Fibroblast of skin of right biceps (primary cell): Measurements from ENCODE around the gene AQP6.

Source experiments
- DNase-seq: peaks from one replicate; pipeline ENCODE4 v3.0.0-alpha.2; 2013

The AQP6 gene, protein sequence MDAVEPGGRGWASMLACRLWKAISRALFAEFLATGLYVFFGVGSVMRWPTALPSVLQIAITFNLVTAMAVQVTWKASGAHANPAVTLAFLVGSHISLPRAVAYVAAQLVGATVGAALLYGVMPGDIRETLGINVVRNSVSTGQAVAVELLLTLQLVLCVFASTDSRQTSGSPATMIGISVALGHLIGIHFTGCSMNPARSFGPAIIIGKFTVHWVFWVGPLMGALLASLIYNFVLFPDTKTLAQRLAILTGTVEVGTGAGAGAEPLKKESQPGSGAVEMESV

DNA sequence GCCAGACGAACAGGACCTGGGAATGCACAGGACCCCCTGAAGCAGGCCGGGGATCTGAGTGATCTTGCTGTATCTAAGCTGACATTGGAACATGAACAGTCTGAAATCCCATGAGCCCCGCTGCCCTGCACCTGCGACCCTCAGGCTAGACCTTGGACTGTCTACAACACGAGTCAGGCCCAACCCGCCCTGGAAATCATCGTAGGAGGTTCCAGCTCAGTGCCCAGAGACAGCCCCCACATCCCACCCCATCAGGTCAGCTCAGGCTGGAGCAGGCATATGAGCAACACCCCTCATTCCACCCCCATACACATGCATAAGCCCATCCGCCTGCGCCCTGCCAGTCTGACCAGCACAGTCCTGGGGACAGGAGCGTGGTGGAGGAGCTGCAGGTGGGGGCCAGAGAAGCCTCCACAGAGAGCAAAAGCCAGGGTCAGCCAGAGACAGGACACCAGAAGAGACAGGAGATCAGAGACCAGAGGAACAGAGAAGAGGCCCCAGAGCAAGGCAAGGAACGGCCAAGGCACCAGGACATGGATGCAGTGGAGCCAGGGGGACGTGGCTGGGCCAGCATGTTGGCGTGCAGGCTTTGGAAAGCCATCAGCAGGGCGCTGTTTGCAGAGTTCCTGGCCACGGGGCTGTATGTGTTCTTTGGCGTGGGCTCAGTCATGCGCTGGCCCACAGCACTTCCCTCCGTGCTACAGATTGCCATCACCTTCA, at the start of gene AQP6:
AQP6 (plus strand) TSS at position 307 of the 720 bp plus-strand sequence; CDS start at position 534, 227 bp downstream.
- DNase-seq = no peak

DNA sequence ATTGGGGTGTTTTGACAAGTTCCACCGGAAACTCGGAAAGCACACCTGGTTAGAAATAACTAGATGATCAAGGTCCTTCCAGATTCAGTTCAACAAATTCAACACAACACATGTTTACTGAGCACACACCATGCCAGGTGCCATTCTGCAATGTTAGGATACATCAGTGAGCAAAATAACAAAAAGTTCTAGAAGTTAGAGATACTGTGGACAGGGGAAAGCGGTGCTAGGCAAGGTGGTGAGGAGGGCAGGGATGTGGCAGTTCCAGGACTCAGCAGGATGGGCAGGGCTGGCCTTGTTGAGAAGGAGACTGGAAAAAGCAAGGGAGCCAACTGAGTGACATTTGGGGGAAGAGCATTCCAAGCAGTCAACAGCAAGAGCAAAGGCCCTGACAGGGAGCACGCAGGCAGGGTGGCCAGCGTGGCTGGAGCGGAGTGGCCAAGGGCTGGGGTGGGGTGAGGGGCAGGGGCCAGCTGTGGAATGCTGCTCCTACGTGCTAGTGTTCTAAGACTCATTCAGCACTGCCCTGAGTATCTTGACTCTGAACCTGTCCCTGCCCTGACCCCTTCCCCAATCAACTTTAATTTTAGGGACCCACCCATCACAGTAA, 49.6 kb upstream of the AQP6 start:
- no peak for DNase-seq

DNA sequence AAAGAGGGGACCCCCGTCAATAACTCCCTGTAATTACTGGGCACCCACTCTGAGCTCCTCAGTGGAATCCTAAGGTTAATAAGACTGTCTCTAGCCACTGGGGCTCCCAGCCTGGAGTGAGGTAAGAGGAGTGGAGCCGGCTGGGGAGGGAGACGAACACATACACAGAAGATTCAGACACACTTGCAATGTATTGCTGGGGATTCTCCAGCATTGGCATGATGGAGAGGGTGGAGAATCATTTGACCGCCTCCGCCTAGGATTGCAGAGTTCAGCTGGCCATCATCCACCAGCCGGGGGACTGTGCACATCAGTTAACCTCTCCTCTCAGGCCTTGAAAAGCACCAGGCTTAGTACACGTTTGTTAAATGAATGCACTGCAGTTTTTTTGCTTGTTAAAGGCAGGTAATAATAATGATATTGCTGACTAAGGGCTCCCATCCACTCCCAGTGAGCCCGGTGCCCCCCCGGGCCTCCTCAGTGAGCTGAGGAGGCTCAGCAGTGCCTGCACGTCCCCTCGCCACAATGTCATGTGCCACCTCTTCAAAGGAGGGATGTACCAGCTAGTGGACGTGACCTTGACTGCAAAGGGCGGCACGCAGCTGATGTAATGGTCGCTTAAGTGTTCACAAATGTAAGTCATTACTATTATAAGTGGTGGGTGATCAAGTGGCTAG, 48.7 kb upstream of the AQP6 start:
- no peak for DNase-seq

DNA sequence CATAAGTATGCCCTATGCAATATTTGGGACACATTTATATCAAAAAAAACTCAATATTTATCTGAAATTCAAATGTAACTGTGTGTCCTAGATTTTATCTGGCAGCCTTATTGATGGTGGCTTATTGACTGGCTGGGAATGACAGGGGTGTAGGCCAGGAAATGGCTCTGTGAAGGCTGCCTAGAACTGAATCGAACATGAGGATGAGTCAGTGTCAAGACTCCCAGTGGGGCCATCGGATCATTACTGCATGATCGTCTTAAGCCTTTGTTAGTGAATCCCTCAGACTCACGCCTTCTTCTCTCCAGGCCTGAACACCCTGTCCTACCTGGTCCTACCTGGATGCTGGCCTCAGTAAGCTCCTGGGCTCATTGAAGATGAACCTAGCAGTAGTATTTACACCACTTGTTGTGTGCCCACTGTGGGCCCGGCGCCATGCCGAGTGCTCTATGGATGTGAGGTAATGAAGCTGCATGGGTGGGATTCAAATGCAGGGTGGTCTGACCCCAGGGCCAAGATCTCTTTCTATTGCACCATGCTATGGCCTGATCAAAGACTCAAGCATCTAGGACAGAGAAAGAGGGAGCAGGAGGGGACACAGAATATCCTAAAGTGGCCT, 48.0 kb upstream of the AQP6 start:
- peak; percentile 20 for DNase-seq

DNA sequence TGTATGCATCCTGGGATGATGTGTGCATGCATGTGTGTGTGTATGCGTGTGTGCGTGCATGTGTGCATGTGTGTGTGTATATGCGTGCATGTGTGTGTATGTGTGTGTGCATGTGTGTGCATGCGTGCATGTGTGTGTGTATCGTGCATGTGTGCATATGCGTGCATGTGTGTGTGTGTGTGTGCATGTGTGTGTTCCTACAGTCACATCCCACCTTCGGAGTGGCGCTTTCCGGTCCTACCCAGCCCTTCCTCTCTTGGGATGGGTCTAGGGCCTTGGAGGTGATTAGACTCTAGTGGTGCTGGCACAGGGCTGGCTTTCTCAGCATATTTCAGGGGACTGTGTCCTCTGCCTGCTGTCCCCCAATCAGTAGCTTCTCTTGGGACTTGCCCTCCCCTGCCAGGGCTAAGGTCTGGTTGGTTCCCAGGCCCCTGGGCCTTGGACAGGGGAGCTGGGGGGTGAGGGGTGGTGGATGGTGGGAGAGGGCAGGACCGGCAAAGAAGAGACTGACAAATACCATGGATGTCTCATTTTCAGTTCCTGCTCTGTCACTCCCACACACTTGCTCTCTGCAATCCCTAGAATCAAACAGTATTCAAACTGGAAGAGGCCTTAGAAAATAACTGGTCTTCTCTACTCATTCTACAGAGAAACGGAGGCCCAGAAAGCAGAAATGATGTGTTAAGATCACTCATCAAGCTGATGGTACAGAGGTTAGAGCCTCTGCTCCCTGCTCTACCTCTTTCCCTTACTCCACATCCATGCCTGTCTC, 47.1 kb upstream of the AQP6 start:
- no peak for DNase-seq

DNA sequence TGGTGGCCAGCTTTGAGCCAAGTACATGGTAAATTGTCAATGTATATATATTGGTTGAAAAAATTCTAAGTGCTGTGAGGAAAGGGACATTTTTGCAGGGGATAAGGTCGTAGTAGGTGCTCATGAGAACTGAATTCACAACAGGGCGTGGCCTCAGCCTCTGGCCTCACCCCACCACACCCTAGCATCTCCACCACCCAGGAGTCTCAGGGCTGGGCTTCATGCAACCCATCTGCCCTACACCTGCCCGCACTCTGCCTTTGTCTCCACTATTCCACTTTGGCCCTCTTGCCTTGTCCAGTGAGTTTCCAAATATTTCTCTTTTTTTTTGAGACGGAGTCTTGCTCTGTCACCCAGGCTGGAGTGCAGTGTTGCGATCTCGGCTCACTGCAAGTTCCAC, 44.3 kb upstream of the AQP6 start:
- DNase-seq = no peak

DNA sequence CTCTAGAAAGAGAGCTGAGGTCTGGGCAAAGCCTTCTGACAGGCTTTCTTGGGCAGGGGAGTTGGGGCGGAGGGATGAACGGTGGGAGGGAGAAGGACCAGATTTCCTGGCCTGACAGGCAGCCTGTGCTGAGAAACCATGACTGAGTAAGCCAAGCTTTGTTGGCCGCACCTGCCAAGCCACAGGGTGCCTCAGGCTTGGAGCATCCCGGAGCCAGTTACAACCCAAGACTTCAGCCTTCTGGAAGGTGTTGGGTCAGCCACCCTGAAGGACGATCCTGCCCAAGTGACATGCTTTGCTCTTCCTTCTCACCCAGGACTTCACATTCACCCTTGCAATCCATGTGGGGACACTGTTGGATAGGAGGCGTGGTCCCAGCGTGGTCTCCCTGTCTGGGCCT, 43.2 kb upstream of the AQP6 start:
- no peak for DNase-seq

DNA sequence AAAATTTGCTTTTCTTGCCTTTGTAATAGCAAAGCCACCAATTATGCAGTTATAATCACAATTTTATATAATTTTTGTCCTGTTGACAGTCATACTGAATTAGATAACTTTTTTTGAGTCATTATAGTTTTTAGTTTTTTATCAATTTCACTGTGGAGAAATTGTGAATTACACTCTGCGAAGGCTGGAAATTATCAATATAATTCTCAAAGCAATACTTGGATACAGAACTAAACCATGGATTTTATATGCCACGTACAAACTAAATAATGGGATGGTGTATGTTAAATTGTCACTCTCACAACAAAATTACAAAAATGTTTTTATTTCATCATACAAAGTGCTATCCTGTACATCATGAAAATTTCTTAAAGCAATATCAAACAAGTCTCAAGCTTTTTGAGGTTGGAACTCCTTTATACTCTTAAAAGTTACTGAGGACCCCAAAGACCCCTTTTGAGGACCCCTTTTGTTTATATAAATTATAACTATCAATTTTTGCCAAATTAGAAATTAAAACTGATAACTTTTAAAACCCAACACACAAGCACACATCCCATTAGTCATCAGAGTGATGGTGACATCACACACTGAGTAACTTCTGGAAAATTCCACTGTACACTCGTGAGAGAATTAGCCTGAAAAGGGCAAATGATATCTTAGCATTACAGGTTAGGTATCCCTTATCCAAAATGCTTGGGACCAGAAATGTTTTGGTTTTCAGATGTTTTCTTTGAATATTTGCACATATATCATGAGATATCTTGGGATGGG, 42.0 kb upstream of the AQP6 start:
- peak; percentile 63 for DNase-seq

DNA sequence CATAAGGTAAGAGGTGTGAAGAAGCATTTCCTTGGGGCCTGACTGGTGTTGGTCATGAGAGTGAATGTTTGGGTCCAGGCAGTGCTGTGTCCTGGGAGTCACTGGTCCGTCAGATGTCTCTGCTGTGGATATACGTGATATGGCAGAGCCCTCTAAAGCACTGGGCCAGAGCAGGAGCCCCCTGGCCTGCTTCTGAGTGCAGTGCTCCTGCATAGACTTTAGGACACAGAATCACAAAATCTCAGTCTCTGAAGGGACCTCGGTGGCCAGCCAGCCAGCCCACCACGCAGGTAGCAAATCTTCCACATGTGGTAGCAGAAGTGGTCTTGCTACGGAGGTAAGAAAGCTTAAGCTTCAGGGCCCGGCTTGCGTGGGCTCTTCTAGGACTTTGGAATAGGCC, 40.7 kb upstream of the AQP6 start:
- no peak for DNase-seq

DNA sequence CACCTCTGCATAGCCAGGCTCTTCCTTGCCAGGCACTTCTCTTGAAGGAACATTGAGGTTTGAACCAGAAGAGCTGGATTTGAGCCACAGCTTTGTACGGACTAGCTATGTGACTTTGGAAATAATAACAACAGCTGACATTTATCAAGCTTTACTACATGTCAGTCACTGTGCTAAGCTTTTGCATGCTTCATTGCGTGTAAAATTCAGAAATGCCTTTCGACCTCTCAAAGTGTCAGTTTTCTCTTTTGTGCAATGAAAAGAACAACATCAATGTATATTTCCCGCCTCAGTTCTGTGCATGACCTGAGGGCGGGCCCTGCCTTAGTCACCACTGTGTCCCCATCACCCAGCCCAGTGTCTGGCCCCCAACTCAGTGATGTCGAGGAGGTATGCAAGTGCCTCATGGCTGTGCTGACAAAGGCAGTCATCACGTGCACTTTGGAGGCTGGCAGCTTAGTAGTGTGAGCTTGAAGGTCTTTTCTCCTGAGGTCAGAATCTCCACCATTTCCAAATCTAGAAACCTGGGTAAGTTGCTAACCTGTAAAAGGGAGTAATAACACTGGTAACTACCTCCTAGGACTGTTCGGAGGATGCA, 40.1 kb upstream of the AQP6 start:
- DNase-seq = no peak

DNA sequence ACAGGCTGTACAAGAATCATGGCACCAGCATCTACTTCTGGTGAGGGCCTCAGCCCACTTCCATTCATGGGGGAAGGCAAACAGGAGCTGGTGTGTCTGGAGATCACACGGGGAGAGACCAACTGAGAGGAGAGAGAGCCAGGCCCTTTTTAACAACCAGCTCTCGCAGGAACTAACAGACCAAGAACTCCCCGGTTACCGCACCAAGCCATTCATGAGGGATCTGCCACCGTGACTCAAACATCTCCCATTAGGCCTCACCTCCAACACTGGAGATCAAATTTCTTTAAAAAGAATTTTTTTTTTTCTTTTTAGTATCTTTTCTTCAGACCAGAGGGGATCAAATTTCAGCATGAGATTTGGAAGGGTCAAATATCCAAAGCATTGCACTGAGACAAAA, 39.0 kb upstream of the AQP6 start:
- DNase-seq = peak; percentile 54

DNA sequence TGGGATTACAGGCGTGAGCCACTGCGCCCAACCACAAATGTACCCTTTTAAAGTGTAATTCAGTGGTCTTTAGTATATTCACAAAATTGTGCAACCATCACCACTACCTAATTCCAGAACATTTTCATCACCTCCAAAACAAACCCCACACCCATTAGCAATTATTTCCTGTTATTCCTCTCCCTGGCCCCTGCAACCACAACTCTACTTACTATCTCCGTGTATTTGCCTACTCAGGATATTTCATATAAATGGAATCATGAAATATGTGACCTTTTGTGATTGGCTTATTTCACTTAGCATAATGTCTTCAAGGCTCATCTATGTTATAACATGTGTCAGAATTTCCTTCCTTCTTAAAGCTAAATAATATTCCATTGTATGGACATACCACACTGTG, 38.2 kb upstream of the AQP6 start:
- no peak for DNase-seq

DNA sequence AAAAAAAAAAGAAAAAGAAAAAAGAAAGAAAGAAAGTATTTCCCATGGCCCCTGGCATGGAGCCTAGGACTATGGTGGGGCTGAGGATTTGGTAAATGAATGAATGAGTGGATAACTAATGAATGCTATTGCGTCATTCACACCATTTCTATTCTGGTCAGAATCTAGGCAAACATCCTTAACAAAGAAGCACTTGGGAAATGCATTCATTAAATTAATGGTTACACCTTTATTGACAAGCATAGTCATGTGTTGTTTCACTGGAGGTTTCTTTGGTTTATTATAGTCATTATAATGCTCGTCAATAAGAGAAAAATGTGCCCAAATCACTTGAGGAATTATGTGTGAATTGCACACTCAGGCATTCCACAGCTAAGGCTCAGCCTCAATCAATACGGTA, 35.8 kb upstream of the AQP6 start:
- DNase-seq = no peak

DNA sequence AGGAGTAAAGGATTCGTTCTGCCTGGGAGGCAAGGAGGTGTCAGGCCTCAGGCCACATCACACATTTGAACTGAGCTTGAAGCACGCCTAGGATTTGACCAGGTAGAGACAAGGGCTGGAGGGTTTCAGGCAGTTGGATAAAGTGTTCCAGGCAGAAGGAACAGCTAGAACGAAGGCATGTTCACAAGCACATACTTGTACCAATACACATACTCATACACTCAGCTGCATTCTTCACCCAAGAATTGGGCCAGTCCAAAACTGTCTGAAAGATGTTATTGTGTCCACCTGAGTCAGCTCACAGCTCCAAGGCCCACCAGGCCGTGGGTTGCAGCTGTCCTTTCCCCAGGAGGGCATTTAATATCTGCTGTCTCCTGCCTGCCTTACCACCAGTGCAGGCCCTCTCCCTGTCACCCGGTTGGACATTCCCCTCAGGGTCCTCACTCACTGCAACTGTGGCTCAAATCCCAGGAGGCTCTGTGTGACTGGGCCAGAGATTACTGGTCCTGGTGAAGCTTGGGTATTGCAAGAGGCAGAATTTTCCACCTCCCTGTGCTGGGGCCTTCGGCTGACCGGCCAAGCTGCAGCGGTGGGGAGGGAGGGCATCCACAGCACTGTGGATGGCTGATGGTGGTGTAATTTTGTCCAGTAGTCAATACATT, 35.0 kb upstream of the AQP6 start:
- DNase-seq = no peak

DNA sequence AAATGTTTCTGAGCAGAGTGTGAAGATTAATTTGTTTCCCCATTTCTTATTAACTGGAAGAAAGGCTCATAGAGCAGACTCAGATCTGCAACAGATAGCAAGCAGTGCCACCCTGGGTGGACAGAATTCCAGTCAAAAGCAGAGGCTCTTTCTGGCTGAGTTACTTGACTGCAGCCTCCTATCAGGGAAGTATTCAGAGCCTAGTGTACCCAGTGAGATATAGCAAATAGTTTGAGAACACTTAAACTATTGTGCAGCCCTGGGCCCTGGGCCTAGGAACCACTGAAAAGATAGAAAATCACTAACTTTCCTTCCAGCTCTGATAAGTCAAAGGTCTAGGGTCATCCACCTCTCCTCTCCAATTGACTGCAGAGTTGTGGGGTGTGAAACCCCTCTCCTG, 33.4 kb upstream of the AQP6 start:
- no peak for DNase-seq

DNA sequence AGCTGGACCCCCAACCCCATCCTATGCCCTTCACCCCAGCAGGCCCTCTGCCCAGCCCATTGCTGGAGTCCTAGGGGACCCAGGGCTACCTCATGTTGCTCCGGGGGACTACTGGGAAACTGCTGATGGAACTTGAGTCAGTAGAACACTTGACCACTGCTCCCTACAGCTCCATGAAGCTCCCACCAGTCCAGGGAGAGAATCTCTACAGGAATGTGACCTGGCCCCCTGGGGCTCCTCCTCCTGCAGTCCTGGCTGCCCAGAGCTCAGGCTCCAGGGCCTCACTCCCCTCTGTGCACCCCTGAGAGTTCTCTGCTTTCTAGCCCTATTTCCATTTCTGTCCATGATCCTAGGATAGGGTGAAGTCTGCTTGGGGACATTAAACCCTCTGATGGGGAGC, 33.0 kb upstream of the AQP6 start:
- DNase-seq = no peak

DNA sequence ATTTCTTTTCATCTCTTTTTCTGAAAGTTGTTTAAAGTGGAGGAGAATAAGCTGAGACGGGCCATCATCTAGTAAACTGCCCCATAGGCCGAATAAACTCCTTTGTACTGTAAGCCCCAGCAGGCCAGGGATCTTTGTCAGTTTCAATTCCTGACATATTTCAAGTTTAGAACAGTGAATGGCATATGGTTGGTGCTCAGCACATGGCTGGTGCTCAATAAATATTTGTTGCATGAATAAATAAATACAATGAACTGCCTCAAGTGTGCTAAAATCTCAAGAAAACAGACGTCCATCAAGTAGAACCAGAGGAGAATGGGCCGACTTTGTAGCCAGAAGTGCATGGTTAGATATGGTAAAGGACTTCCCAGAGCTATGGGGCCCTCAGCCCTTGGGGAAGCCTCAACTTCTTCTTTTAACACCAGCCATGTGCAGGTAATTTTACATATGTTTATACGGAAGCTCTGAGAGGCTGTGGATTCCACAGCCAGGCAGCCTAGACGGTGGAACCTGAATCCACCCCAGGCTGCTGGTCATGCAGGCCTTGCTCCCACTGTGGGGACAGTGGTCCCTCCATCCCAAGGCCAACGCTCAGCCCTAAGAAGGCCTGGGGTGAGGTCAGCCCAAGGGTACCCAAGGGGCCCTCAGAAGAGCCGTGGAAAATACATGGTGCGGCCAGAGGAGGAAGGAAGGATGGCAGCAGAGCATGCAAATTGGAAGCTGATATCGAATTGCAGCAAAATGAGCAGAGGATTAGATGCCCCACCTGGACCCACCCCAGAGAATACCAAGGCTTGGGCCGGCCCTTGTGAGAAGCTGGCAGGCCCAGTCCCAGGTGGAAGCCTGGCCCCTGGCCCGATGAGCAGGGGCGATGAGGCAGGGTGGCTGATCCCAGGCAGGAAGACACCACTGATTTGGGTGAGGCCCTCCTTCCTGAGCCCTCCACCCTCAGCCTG, 30.9 kb upstream of the AQP6 start:
- DNase-seq = no peak

DNA sequence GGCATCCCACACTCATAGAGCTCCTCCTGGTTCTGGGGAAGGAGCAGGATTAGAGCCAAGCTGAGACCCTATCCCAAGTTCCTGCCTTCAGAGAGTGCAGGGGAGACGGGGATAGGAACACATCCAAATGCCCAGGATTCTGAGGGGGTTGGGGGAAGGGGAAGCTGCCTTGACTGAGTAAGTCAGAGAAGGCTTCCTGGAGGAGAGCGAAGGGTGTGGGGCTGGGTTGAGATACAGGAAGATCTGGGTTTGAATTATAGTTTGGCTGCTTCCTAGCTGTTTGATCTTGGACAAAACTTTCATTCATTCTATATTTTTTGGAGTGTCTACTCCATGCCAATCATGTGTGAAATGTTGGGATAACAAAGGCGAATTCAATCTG, 30.2 kb upstream of the AQP6 start:
- no peak for DNase-seq

DNA sequence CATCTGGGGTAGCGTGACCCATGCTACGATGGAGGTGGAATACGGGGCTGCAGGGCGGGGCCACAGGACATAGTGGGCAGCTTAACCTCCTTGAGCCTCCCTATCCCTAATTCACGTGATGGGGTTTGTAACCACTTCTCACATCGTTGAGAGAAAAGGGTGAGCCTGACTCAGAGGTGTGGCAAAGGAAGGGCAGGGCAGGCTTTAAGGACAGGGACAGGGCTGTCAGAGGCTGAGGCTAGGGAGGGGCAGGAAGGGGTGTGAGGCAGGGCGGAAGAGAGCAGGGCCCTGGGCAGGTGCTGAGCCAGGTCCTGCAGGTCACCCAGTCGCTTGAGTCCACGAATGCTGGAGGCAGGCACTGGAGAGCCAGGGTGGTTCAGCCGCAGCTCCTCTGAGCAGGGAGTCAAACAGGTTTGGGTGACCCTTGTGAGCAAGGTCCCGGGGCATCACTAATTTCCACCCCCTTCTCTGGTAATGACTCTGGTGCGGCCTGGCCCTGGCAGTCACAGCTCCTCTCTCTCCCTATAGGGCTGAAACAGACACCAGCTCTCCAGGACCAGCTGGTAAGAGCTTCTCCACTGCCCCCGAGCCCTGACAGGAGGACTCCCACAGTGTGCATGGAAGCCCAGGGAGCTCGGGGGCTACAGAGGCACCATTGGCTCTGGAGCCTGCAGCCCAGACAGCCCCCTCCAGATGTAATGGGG, 29.7 kb upstream of the AQP6 start:
- no peak for DNase-seq
